Lung (tissue), 12 donors: ENCODE results near the gene ATG7. TPM values are rescaled to one million over a fixed set of nuclear protein-coding genes. Genes with fewer than 3 reads are reported as not detected.

Experiments
- ATAC-seq: fragments of 200-7000 bp; cut with Tn5 transposase; one replicate; pipeline ENCODE4 v1.9.1; 2020; ENCODE audit warnings: moderate number of reproducible peaks; ENCODE audit not compliant: insufficient read depth, low FRiP score
- DNase-seq, 3 donors: peaks; one replicate each; pipeline ENCODE4 v3.0.0-alpha.2; 2013 to 2017
- H3K27ac ChIP-seq, 2 donors: one replicate each; pipeline ENCODE4 v1.5.1; 2013; ENCODE audit warnings: mild to moderate bottlenecking in 2 of 2, moderate library complexity in 2 of 2, control low read depth in 1 of 2, inconsistent platforms in 1 of 2, low read depth in 1 of 2, low read length in 1 of 2
- H3K27me3 ChIP-seq, 3 donors: one replicate each; pipeline ENCODE4 v1.5.1; 2013; ENCODE audit warnings: low read length in 2 of 3; ENCODE audit not compliant: control insufficient read depth in 3 of 3, insufficient read depth in 3 of 3
- H3K36me3 ChIP-seq, 4 donors: one replicate each; pipeline ENCODE4 v1.5.1; 2013; ENCODE audit warnings: low read length in 4 of 4, mild to moderate bottlenecking in 1 of 4, moderate library complexity in 1 of 4; ENCODE audit not compliant: control insufficient read depth in 4 of 4, insufficient read depth in 4 of 4
- H3K4me1 ChIP-seq, 5 donors: one replicate each; pipeline ENCODE4 v1.5.1; 2013; ENCODE audit warnings: low read length in 5 of 5, mild to moderate bottlenecking in 2 of 5, moderate library complexity in 1 of 5; ENCODE audit not compliant: control insufficient read depth in 5 of 5, insufficient read depth in 5 of 5
- H3K4me3 ChIP-seq: one replicate; pipeline ENCODE4 v1.5.1; 2013; ENCODE audit warnings: mild to moderate bottlenecking, control low read depth, moderate library complexity
- H3K9ac ChIP-seq, 2 donors: one replicate each; pipeline ENCODE4 v1.5.1; 2013; ENCODE audit warnings: low read length in 2 of 2, control low read depth in 1 of 2; ENCODE audit not compliant: insufficient read depth in 1 of 2
- H3K9me3 ChIP-seq, 4 donors: one replicate each; pipeline ENCODE4 v1.5.1; 2013; ENCODE audit warnings: low read length in 3 of 4, mild to moderate bottlenecking in 1 of 4, moderate library complexity in 1 of 4; ENCODE audit not compliant: control insufficient read depth in 4 of 4, insufficient read depth in 3 of 4
- CTCF ChIP-seq: IDR thresholded peaks from 2 replicates; pipeline ENCODE4 v1.5.1; 2012; ENCODE audit warnings: mild to moderate bottlenecking; ENCODE audit errors: control extremely low read depth, extremely low read depth
- WGBS, 2 donors: extraction: QIAGEN DNeasy Blood & Tissue Kit; methylation state at CpG; one replicate each; pipeline ENCODE4 v1.1.7; 2013; 5-methylcytosine and 5-hydroxymethylcytosine counted together
- polyA plus RNA-seq, 2 donors: library from polyadenylated mRNA; stranded (reverse); fragments of 200-250 nt; gene quantifications; one replicate each; pipeline ENCODE4 v1.2.1, GENCODE V29; 2013
- total RNA-seq, 2 donors: library from RNA; depleted of rRNA in 1 of 2; stranded (reverse); fragments of >200 nt in 1 of 2; gene quantifications; one replicate each; pipeline ENCODE4 v1.2.1, GENCODE V29; 2014 to 2021
- donor health status: control.
- donor health status: control.
- donor health status: Bipolar disorder and iron deficiency.
- donor health status: healthy.
- donor health status: DM: yes; HTN: yes; CAD: no.

The ATG7 gene
- total and polyA plus RNA-seq, 4 donors, result 11.2 to 72.0 (median 53.3) TPM

- DNase-seq, result no peak
- Histone ChIP-seq H3K4me3 (no peak overlapping the region), H3K4me1 (peaks cover 1 to 26% (median 24%) of the 10 kb centered on the region in 5 donors), H3K9ac (no peak overlapping the region), H3K27me3 (no peaks in the 10 kb centered on the region), H3K9me3 (no peaks in the 10 kb centered on the region), H3K36me3 (peaks cover 0 to 3% (median under 1%) of the 10 kb centered on the region in 4 donors), H3K27ac (no peak overlapping the region)
- ATAC-seq, result no peak
- 71 to 78% methylated on average over 6 of the region's 6 CpGs for WGBS, 2 donors
- TF ChIP-seq CTCF, result no peak
Measured at GRCh38 chr3:11391174-11391879, 119.1 kb downstream of the ATG7 start.

- no peak overlapping the region for H3K9ac ChIP-seq
Measured at GRCh38 chr3:11392014-11392859, 120.0 kb downstream of the ATG7 start.

GRCh38 chr3:11392860-11393114, 120.6 kb downstream of the ATG7 start:
- peaks cover 1 to 20% (median 16%) of the 10 kb centered on the region in 5 donors for H3K4me1 ChIP-seq
- no peak overlapping the region for H3K9ac ChIP-seq
- H3K27me3 ChIP-seq, result no peaks in the 10 kb centered on the region
- DNase-seq (no peak), ATAC-seq (no peak)
- peaks cover 0 to 3% (median under 1%) of the 10 kb centered on the region in 4 donors for H3K36me3 ChIP-seq
- H3K27ac ChIP-seq, result no peak overlapping the region
- WGBS, 2 donors, result 92 to 98% methylated on average over 2 of the region's 2 CpGs
- H3K9me3 ChIP-seq, result no peaks in the 10 kb centered on the region
- no peak for TF ChIP-seq CTCF
- H3K4me3 ChIP-seq, result no peak overlapping the region

More at GRCh38 chr3:11392014-11392859, 120.0 kb downstream of the ATG7 start:
- DNase-seq, result peak; percentile 39 to 61 (median 61)
- Histone ChIP-seq H3K4me1 (peaks cover 1 to 20% (median 17%) of the 10 kb centered on the region in 5 donors), H3K27me3 (no peaks in the 10 kb centered on the region), H3K4me3 (no peak overlapping the region), H3K36me3 (peaks cover 0 to 3% (median under 1%) of the 10 kb centered on the region in 4 donors), H3K9me3 (no peaks in the 10 kb centered on the region), H3K27ac (no peak overlapping the region)
- 20 to 44% methylated on average over 3 of the region's 3 CpGs for WGBS, 2 donors
- no peak for ATAC-seq
- no peak for TF ChIP-seq CTCF
